ENCODE results near the gene TET2.

DNA sequence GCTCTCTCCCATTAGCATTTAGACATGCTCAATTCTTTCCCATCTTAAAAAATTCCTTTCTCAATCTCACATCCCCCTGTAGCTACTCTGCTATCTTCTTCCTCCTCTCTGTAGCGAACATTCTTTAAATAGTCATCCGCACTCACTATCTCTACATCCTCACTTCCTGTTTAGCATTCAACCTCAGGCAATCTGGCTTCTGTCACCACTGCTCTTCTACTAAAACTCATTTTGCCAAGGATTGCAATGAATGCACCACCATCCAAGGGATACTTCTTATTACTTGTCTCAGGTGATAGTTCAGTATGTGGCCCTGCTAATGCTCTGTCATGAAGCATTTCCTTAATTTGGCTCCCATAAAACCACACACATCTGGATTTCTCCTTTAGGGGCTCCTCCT, 10.9 kb upstream of the TET2 start:
- TF ChIP-seq, protein P1, sequence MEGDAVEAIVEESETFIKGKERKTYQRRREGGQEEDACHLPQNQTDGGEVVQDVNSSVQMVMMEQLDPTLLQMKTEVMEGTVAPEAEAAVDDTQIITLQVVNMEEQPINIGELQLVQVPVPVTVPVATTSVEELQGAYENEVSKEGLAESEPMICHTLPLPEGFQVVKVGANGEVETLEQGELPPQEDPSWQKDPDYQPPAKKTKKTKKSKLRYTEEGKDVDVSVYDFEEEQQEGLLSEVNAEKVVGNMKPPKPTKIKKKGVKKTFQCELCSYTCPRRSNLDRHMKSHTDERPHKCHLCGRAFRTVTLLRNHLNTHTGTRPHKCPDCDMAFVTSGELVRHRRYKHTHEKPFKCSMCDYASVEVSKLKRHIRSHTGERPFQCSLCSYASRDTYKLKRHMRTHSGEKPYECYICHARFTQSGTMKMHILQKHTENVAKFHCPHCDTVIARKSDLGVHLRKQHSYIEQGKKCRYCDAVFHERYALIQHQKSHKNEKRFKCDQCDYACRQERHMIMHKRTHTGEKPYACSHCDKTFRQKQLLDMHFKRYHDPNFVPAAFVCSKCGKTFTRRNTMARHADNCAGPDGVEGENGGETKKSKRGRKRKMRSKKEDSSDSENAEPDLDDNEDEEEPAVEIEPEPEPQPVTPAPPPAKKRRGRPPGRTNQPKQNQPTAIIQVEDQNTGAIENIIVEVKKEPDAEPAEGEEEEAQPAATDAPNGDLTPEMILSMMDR (IDR thresholded peaks at IDR 0.05): no peak
- no peak for TF ChIP-seq EP300 (IDR thresholded peaks at IDR 0.05)
- no peak for TF ChIP-seq POLR2AphosphoS5 (IDR thresholded peaks at IDR 0.05)
- TF ChIP-seq POLR2A (IDR thresholded peaks at IDR 0.05): no peak
